HG03439 (cell line): ENCODE measurements around the gene SATB2.

Experiments
- ATAC-seq: cut with Tn5 transposase; IDR thresholded peaks from one replicate; pipeline ENCODE4 v1.9.1; 2021; ENCODE audit warnings: mild to moderate bottlenecking, moderate library complexity; ENCODE audit not compliant: unreplicated experiment

The SATB2 gene

GRCh38 chr2:199261239-199261638 is 196.5 kb downstream of the SATB2 start:
- ATAC-seq, result no peak

DNA sequence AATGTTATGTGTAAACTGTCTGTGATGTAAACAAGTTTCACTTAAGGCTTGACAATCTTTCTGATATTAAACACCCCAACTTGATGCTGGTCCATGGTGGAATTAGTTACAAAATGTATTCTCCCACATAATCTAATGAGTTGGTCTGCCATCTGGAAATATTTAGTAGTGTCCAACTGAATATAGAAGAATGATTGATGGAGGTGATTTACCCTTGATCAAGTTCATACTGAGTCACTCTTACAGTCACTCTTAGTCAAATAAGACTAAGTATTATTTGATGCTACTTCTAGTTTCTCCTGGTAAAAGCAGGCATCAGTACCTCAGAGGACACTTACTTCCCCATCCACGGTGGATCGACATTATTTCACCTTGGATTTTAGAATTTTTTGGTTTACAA is 198.1 kb downstream of the SATB2 start:
- no peak for ATAC-seq

DNA sequence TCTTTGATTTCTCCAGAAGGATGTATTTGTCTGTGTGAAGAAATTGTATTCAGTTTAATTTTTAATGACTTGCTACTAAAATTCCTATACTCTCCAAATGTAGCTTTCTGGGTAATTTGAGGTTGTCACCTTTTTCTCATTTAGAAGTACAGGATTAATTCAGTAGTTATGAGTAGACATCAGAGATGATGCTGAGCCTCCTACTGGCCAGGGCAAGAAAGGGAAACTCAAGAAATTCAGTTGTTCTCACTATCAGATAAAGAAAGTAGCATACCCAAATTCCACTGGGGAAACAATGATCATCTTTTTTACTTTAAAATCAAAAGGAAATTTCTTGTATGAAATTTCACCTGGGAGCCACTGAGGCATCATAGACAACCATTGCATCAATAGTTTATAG is 199.4 kb downstream of the SATB2 start:
- ATAC-seq, result no peak

- ATAC-seq, result no peak
Measured at GRCh38 chr2:199257261-199258224, 200.2 kb downstream of the SATB2 start.

- no peak for ATAC-seq
Measured at GRCh38 chr2:199230091-199230490, 227.6 kb downstream of the SATB2 start.

GRCh38 chr2:199228887-199229819 is 228.6 kb downstream of the SATB2 start:
- peak; percentile 80 for ATAC-seq

GRCh38 chr2:199223791-199224190 is 233.9 kb downstream of the SATB2 start:
- no peak for ATAC-seq

GRCh38 chr2:199220920-199221319 is 236.8 kb downstream of the SATB2 start:
- ATAC-seq, result no peak

- no peak for ATAC-seq
Measured at GRCh38 chr2:199219551-199219950, 238.2 kb downstream of the SATB2 start.
